DND-41 (cell line): Measurements from ENCODE around the gene CNKSR2.

Experiments used
- CTCF ChIP-seq: IDR thresholded peaks from 2 replicates; pipeline ENCODE4 v1.5.1; 2012; ENCODE audit warnings: borderline replicate concordance, low read length, moderate library complexity, mild to moderate bottlenecking; ENCODE audit not compliant: poor library complexity, severe bottlenecking; ENCODE audit errors: extremely low read depth
- EZH2 ChIP-seq: IDR thresholded peaks from 3 replicates; pipeline ENCODE4 v1.6.1; 2012; ENCODE audit warnings: borderline replicate concordance, low read depth, mild to moderate bottlenecking, moderate library complexity, low read length, inconsistent platforms; ENCODE audit not compliant: severe bottlenecking

- no peak for TF ChIP-seq CTCF
- no peak for TF ChIP-seq EZH2
Observed at GRCh38 chrX:21639775-21640174, 265.6 kb downstream of the CNKSR2 start.
